GM12878 (cell line): ENCODE measurements around the gene SLC38A3. TPM values are rescaled to one million over a fixed set of nuclear protein-coding genes. Genes with fewer than 3 reads are reported as not detected.

Source experiments
- BCL11A ChIP-seq: IDR thresholded peaks from 2 replicates; pipeline ENCODE4 v1.6.1; 2011; ENCODE audit warnings: low read depth, low read length
- BMI1 ChIP-seq: fragments of 450-650 bp; IDR thresholded peaks from 2 replicates; pipeline ENCODE4 v1.6.1; 2016; ENCODE audit warnings: mild to moderate bottlenecking, moderate library complexity, borderline replicate concordance
- CBFB ChIP-seq: IDR thresholded peaks from 2 replicates; pipeline ENCODE4 v1.6.1; 2016; ENCODE audit warnings: antibody characterized with exemption, low read depth
- EP300 ChIP-seq, 2 experiments: fragments of 150-350 bp in 1 of 2; IDR thresholded peaks; 2 replicates each; pipeline ENCODE4 v1.6.1; 2011 to 2012; ENCODE audit warnings: low read depth in 2 of 2, low read length in 2 of 2, borderline replicate concordance in 1 of 2, improper control_type of control experiment in 1 of 2, inconsistent platforms in 1 of 2; ENCODE audit not compliant: control insufficient read depth in 1 of 2
- RB1 ChIP-seq: fragments of 450-650 bp; formaldehyde crosslinking; IDR thresholded peaks from 2 replicates; pipeline ENCODE4 v1.6.1; 2017; ENCODE audit warnings: mild to moderate bottlenecking, borderline replicate concordance
- SIN3A ChIP-seq: IDR thresholded peaks from 2 replicates; pipeline ENCODE4 v1.6.1; 2012; ENCODE audit warnings: low read depth, low read length, improper control_type of control experiment
- SIX5 ChIP-seq: IDR thresholded peaks from 2 replicates; pipeline ENCODE4 v1.6.1; 2011; ENCODE audit warnings: mild to moderate bottlenecking, low read depth, low read length, moderate library complexity; ENCODE audit not compliant: severe bottlenecking
- SMAD5 ChIP-seq: IDR thresholded peaks from 2 replicates; pipeline ENCODE4 v1.6.1; 2016; ENCODE audit warnings: antibody characterized with exemption, low read depth
- ZNF622 ChIP-seq: fragments of 450-650 bp; IDR thresholded peaks from 2 replicates; pipeline ENCODE4 v1.6.1; 2017; ENCODE audit warnings: mild to moderate bottlenecking, inconsistent platforms
- polyA plus RNA-seq, 11 experiments: library from polyadenylated mRNA; depleted of rRNA in 4 of 11; unstranded in 6 of 11; stranded (reverse) in 5 of 11; fragments of >200 nt; fragmentation: Nextera tagmentation in 4 of 11; fragmentation: Illumina TruSeq in 1 of 11; extraction: Ambion mirVana in 4 of 11; extraction: Trizol in 1 of 11; gene quantifications; 1 replicate in 1 of 11; 2 replicates in 10 of 11; pipeline versions ENCODE4 v1.2.1 to v1.2.3, GENCODE V29; 2011 to 2016; ENCODE audit warnings: inconsistent platforms in 2 of 11, missing spikeins in 2 of 11, low read depth in 1 of 11
- total RNA-seq, 4 experiments: library from RNA; depleted of rRNA in 3 of 4; stranded (reverse); fragments of >200 nt in 3 of 4; fragmentation: Illumina TruSeq in 1 of 4; extraction: Trizol in 1 of 4; gene quantifications; 2 replicates each; pipeline versions ENCODE4 v1.2.1 to v1.2.3, GENCODE V29; 2013 to 2021
- TF ChIP-seq, protein P1 (sequence below): fragments of 450-650 bp; IDR thresholded peaks from 2 replicates; pipeline ENCODE4 v1.6.1; 2017; ENCODE audit warnings: mild to moderate bottlenecking, moderate library complexity
- TF ChIP-seq, protein P2 (sequence below): fragments of 450-650 bp; IDR thresholded peaks from 2 replicates; pipeline ENCODE4 v1.6.1; 2017; ENCODE audit warnings: borderline replicate concordance
- TF ChIP-seq, protein P3 (sequence below): fragments of 450-650 bp; IDR thresholded peaks from 2 replicates; pipeline ENCODE4 v1.6.1; 2016; ENCODE audit warnings: mild to moderate bottlenecking
- TF ChIP-seq, protein P4 (sequence below): fragments of 450-650 bp; IDR thresholded peaks from 2 replicates; pipeline ENCODE4 v1.6.1; 2017; ENCODE audit warnings: mild to moderate bottlenecking, moderate library complexity
- TF ChIP-seq, protein P5 (sequence below): fragments of 150-350 bp; IDR thresholded peaks from 2 replicates; pipeline ENCODE4 v1.6.1; 2016; ENCODE audit warnings: low read depth, low read length

Gene SLC38A3
- total and polyA plus RNA-seq, 10 of the 15 experiments (the other 5 are each of a cell fraction or from before 2014, with no cell fraction given): 0.14 TPM; not detected in 9

DNA sequence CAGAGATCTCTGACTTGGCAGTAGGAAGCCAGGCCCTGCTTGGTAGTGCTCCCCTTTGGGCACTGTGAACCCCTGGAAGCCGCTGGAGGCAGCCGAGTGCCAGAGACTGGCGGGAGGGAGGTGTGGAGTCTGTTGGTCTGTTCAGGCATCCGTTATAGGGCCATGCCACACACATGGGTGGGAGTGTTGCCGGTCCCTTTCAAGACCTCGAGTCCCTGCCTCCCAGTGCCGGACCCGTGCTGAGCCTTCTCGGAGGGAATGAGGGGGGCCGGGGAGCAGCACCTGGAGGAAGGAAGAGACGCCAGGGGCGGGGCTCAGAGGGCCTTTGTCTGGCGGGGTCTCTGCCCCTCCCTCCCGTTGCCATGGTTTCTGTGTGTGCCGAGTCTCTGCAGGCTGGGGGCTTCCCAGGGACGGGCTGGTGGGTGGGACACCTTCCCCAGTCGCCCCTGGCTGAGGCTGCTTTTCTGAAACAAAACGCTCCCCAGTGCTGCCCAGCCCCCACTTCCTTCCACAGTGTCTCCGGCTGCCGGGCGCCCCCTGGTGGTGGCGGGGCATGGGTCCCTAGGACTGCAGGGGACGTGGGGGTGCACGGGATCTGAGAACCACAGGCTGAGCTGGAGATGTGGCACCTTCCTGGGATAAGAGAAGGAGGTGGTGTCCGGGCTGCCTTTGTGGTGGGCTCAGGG is 40.9 kb downstream of the SLC38A3 start (continued):
- TF ChIP-seq, protein P1, sequence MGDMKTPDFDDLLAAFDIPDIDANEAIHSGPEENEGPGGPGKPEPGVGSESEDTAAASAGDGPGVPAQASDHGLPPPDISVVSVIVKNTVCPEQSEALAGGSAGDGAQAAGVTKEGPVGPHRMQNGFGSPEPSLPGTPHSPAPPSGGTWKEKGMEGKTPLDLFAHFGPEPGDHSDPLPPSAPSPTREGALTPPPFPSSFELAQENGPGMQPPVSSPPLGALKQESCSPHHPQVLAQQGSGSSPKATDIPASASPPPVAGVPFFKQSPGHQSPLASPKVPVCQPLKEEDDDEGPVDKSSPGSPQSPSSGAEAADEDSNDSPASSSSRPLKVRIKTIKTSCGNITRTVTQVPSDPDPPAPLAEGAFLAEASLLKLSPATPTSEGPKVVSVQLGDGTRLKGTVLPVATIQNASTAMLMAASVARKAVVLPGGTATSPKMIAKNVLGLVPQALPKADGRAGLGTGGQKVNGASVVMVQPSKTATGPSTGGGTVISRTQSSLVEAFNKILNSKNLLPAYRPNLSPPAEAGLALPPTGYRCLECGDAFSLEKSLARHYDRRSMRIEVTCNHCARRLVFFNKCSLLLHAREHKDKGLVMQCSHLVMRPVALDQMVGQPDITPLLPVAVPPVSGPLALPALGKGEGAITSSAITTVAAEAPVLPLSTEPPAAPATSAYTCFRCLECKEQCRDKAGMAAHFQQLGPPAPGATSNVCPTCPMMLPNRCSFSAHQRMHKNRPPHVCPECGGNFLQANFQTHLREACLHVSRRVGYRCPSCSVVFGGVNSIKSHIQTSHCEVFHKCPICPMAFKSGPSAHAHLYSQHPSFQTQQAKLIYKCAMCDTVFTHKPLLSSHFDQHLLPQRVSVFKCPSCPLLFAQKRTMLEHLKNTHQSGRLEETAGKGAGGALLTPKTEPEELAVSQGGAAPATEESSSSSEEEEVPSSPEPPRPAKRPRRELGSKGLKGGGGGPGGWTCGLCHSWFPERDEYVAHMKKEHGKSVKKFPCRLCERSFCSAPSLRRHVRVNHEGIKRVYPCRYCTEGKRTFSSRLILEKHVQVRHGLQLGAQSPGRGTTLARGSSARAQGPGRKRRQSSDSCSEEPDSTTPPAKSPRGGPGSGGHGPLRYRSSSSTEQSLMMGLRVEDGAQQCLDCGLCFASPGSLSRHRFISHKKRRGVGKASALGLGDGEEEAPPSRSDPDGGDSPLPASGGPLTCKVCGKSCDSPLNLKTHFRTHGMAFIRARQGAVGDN: no peak
- TF ChIP-seq RB1 (peak; percentile 78; the same call in 1 of the 2 replicates), SIX5 (no peak), CBFB (no peak), BMI1 (peak; percentile 84), SIN3A (no peak; the same call in 1 of the 2 replicates), ZNF622 (no peak), BCL11A (no peak; the same call in 1 of the 2 replicates), SMAD5 (no peak), EP300 (IDR thresholded peaks at IDR 0.05; ENCODE audit: borderline replicate concordance in 1 of 2, control insufficient read depth in 1 of 2, low read depth in 2 of 2, low read length in 2 of 2) (peak in 1 of 2 experiments; percentile 42; a peak in 1 of 4 replicates)
- TF ChIP-seq, protein P2, sequence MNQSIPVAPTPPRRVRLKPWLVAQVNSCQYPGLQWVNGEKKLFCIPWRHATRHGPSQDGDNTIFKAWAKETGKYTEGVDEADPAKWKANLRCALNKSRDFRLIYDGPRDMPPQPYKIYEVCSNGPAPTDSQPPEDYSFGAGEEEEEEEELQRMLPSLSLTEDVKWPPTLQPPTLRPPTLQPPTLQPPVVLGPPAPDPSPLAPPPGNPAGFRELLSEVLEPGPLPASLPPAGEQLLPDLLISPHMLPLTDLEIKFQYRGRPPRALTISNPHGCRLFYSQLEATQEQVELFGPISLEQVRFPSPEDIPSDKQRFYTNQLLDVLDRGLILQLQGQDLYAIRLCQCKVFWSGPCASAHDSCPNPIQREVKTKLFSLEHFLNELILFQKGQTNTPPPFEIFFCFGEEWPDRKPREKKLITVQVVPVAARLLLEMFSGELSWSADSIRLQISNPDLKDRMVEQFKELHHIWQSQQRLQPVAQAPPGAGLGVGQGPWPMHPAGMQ: no peak
- TF ChIP-seq, protein P3, sequence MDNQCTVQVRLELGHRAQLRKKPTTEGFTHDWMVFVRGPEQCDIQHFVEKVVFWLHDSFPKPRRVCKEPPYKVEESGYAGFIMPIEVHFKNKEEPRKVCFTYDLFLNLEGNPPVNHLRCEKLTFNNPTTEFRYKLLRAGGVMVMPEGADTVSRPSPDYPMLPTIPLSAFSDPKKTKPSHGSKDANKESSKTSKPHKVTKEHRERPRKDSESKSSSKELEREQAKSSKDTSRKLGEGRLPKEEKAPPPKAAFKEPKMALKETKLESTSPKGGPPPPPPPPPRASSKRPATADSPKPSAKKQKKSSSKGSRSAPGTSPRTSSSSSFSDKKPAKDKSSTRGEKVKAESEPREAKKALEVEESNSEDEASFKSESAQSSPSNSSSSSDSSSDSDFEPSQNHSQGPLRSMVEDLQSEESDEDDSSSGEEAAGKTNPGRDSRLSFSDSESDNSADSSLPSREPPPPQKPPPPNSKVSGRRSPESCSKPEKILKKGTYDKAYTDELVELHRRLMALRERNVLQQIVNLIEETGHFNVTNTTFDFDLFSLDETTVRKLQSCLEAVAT: peak; percentile 54; the same call in 1 of the 2 replicates
- TF ChIP-seq, protein P4, sequence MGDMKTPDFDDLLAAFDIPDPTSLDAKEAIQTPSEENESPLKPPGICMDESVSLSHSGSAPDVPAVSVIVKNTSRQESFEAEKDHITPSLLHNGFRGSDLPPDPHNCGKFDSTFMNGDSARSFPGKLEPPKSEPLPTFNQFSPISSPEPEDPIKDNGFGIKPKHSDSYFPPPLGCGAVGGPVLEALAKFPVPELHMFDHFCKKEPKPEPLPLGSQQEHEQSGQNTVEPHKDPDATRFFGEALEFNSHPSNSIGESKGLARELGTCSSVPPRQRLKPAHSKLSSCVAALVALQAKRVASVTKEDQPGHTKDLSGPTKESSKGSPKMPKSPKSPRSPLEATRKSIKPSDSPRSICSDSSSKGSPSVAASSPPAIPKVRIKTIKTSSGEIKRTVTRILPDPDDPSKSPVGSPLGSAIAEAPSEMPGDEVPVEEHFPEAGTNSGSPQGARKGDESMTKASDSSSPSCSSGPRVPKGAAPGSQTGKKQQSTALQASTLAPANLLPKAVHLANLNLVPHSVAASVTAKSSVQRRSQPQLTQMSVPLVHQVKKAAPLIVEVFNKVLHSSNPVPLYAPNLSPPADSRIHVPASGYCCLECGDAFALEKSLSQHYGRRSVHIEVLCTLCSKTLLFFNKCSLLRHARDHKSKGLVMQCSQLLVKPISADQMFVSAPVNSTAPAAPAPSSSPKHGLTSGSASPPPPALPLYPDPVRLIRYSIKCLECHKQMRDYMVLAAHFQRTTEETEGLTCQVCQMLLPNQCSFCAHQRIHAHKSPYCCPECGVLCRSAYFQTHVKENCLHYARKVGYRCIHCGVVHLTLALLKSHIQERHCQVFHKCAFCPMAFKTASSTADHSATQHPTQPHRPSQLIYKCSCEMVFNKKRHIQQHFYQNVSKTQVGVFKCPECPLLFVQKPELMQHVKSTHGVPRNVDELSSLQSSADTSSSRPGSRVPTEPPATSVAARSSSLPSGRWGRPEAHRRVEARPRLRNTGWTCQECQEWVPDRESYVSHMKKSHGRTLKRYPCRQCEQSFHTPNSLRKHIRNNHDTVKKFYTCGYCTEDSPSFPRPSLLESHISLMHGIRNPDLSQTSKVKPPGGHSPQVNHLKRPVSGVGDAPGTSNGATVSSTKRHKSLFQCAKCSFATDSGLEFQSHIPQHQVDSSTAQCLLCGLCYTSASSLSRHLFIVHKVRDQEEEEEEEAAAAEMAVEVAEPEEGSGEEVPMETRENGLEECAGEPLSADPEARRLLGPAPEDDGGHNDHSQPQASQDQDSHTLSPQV: no peak
- TF ChIP-seq, protein P5, sequence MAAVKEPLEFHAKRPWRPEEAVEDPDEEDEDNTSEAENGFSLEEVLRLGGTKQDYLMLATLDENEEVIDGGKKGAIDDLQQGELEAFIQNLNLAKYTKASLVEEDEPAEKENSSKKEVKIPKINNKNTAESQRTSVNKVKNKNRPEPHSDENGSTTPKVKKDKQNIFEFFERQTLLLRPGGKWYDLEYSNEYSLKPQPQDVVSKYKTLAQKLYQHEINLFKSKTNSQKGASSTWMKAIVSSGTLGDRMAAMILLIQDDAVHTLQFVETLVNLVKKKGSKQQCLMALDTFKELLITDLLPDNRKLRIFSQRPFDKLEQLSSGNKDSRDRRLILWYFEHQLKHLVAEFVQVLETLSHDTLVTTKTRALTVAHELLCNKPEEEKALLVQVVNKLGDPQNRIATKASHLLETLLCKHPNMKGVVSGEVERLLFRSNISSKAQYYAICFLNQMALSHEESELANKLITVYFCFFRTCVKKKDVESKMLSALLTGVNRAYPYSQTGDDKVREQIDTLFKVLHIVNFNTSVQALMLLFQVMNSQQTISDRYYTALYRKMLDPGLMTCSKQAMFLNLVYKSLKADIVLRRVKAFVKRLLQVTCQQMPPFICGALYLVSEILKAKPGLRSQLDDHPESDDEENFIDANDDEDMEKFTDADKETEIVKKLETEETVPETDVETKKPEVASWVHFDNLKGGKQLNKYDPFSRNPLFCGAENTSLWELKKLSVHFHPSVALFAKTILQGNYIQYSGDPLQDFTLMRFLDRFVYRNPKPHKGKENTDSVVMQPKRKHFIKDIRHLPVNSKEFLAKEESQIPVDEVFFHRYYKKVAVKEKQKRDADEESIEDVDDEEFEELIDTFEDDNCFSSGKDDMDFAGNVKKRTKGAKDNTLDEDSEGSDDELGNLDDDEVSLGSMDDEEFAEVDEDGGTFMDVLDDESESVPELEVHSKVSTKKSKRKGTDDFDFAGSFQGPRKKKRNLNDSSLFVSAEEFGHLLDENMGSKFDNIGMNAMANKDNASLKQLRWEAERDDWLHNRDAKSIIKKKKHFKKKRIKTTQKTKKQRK: no peak
